Keratinocyte (primary cell): ENCODE data around the gene TUBB2A. TPM values are rescaled to one million over a fixed set of nuclear protein-coding genes. Genes with fewer than 3 reads are reported as not detected.

ENCODE experiments used
- DNase-seq: peaks from one replicate; pipeline ENCODE4 v3.0.0-alpha.2; 2011; ENCODE audit warnings: low read depth, missing footprints, low spot score
- FAIRE-seq: peaks from 2 replicates; lab custom pipeline; 2011; peaks lifted over from hg19 to GRCh38; lab: Jason Lieb, UNC
- H2AFZ ChIP-seq: 2 replicates; pipeline ENCODE4 v1.6.0; 2012; ENCODE audit warnings: low read length, control low read depth, inconsistent platforms; ENCODE audit not compliant: control insufficient read depth
- H3K27ac ChIP-seq: 2 replicates; pipeline ENCODE4 v1.5.1; 2011; ENCODE audit warnings: low read length; ENCODE audit not compliant: control insufficient read depth, insufficient read depth
- H3K27me3 ChIP-seq: 3 replicates; pipeline ENCODE4 v1.6.0; 2011; ENCODE audit warnings: low read length; ENCODE audit not compliant: control insufficient read depth, insufficient read depth; ENCODE audit errors: extremely low read depth
- H3K36me3 ChIP-seq, 2 experiments: 2 replicates in 1 of 2; 3 replicates in 1 of 2; pipeline ENCODE4 v1.5.1; 2011; ENCODE audit warnings: low read length in 2 of 2, mild to moderate bottlenecking in 1 of 2; ENCODE audit not compliant: control insufficient read depth in 2 of 2, insufficient read depth in 2 of 2; ENCODE audit errors: extremely low read depth in 1 of 2
- H3K4me1 ChIP-seq: 3 replicates; pipeline ENCODE4 v1.5.1; 2011; ENCODE audit warnings: low read length; ENCODE audit not compliant: control insufficient read depth, insufficient read depth; ENCODE audit errors: extremely low read depth
- H3K4me2 ChIP-seq: 3 replicates; pipeline ENCODE4 v1.6.0; 2011; ENCODE audit warnings: low read depth, low read length; ENCODE audit not compliant: control insufficient read depth, insufficient read depth; ENCODE audit errors: extremely low read depth
- H3K4me3 ChIP-seq, 3 experiments: fragments of 200-600 bp in 1 of 3; sonication (generic) in 1 of 3; 2 replicates in 2 of 3; 3 replicates in 1 of 3; pipeline ENCODE4 v1.5.1; 2011 to 2016; ENCODE audit warnings: low read length in 3 of 3, mild to moderate bottlenecking in 3 of 3, control low read depth in 2 of 3, inconsistent platforms in 1 of 3, low read depth in 1 of 3, mixed read lengths in 1 of 3, mixed run types in 1 of 3, moderate library complexity in 1 of 3; ENCODE audit not compliant: control insufficient read depth in 2 of 3, insufficient read depth in 2 of 3; ENCODE audit errors: extremely low read depth in 1 of 3
- H3K79me2 ChIP-seq: 2 replicates; pipeline ENCODE4 v1.6.0; 2012; ENCODE audit warnings: low read length; ENCODE audit not compliant: control insufficient read depth, insufficient read depth
- H3K9ac ChIP-seq: 3 replicates; pipeline ENCODE4 v1.6.0; 2011; ENCODE audit warnings: low read length; ENCODE audit not compliant: control insufficient read depth, insufficient read depth; ENCODE audit errors: extremely low read depth
- H3K9me1 ChIP-seq: 3 replicates; pipeline ENCODE4 v1.6.0; 2011; ENCODE audit warnings: low read length; ENCODE audit not compliant: control insufficient read depth, insufficient read depth; ENCODE audit errors: extremely low read depth
- H3K9me3 ChIP-seq: 2 replicates; pipeline ENCODE4 v1.5.1; 2012; ENCODE audit warnings: low read depth, low read length; ENCODE audit not compliant: control insufficient read depth
- H4K20me1 ChIP-seq: 3 replicates; pipeline ENCODE4 v1.6.0; 2011; ENCODE audit warnings: low read length; ENCODE audit not compliant: control insufficient read depth, insufficient read depth; ENCODE audit errors: extremely low read depth
- EZH2 ChIP-seq: IDR thresholded peaks from one replicate; pipeline ENCODE4 v1.6.1; 2012; ENCODE audit warnings: inconsistent platforms, mild to moderate bottlenecking, low read length, moderate library complexity
- dilution Hi-C: fragments of 300-500 bp; cut with MboI; formaldehyde crosslinking; loops from one replicate; pipeline ENCODE4 v1.7.0; 2020; ENCODE audit warnings: low sequenced_read_pairs; ENCODE audit not compliant: extremely low pct_ligation_motif_present
- polyA plus RNA-seq, 5 experiments: library from polyadenylated mRNA; depleted of rRNA in 3 of 5; stranded (reverse) in 3 of 5; stranded (forward) in 1 of 5; unstranded in 1 of 5; fragments of >200 nt; gene quantifications; 1 replicate in 1 of 5; 2 replicates in 3 of 5; 3 replicates in 1 of 5; pipeline versions ENCODE4 v1.2.1 to v1.2.3, GENCODE V29; 2011 to 2012; ENCODE audit warnings: missing spikeins in 2 of 5, low read depth in 1 of 5, low replicate concordance in 1 of 5
- TF ChIP-seq, protein P1 (sequence below), 3 experiments: IDR thresholded peaks in 1 of 3; conservative IDR thresholded peaks in 1 of 3; optimal IDR thresholded peaks in 1 of 3; 2 replicates in 2 of 3; 3 replicates in 1 of 3; pipeline versions ENCODE3 to v1.5.1; 2011; ENCODE audit warnings: low read length in 3 of 3, mild to moderate bottlenecking in 3 of 3, moderate library complexity in 2 of 3, control low read depth in 1 of 3, inconsistent platforms in 1 of 3; ENCODE audit not compliant: insufficient read depth in 2 of 3; ENCODE audit errors: extremely low read depth in 1 of 3

The TUBB2A gene
- polyA plus RNA-seq, 1 donor (not counting 4 experiments of a cell fraction or from before 2014, with no cell fraction given): 58.8 TPM

DNA sequence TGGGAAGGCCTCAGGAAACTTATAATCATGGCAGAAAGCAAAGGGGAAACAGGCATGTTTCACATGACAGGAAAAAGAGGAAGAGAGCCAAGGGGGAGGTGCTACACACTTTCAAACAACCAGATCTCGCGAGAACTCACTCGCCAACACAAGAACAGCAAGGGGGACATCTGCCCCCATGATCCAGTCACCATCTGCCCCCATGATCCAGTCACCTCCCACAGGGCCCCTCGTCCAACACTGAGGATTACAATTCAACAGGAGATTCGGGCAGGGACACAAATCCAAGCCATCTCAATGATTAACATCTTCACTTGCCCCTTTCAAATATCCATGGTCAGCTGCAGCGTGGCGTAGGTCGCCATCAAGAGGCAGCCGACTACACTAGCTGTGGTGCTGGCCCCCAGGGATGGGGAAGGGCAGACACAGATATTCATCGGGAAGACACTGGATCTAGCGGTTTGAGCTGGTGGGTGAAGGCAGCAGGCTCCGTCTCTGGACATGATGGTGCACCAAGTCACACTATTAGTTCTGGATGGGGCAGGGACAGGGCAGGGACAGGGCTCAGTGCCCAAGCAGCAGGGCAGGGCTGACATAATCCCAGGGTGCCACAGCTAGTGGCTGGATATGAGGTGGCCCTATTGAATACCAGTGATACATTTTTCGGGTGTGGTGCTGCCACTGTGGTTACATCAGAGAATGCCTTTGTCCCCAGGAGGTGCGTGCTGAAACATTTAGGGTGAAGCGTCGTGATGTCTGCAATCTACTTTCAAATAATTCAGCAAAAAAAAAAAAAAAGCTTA lies 38.6 kb upstream of the TUBB2A start:
- TF ChIP-seq, protein P1, sequence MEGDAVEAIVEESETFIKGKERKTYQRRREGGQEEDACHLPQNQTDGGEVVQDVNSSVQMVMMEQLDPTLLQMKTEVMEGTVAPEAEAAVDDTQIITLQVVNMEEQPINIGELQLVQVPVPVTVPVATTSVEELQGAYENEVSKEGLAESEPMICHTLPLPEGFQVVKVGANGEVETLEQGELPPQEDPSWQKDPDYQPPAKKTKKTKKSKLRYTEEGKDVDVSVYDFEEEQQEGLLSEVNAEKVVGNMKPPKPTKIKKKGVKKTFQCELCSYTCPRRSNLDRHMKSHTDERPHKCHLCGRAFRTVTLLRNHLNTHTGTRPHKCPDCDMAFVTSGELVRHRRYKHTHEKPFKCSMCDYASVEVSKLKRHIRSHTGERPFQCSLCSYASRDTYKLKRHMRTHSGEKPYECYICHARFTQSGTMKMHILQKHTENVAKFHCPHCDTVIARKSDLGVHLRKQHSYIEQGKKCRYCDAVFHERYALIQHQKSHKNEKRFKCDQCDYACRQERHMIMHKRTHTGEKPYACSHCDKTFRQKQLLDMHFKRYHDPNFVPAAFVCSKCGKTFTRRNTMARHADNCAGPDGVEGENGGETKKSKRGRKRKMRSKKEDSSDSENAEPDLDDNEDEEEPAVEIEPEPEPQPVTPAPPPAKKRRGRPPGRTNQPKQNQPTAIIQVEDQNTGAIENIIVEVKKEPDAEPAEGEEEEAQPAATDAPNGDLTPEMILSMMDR (optimal IDR thresholded peaks at IDR 0.05 in 1 of 3, IDR thresholded peaks at IDR 0.05 in 1 of 3, conservative IDR thresholded peaks at IDR 0.05 in 1 of 3; ENCODE audit: extremely low read depth in 1 of 3, insufficient read depth in 2 of 3, low read length in 3 of 3): peak in 1 of 3 experiments; percentile 27
- TF ChIP-seq EZH2: no peak
- Histone ChIP-seq H3K4me2 (no peak overlapping the region), H3K36me3 (no peaks in the 10 kb centered on the region), H3K79me2 (no peaks in the 10 kb centered on the region), H3K4me3 (no peak overlapping the region), H4K20me1 (no peaks in the 10 kb centered on the region), H3K27ac (no peak overlapping the region), H3K27me3 (no peaks in the 10 kb centered on the region), H3K9me1 (no peaks in the 10 kb centered on the region), H3K9ac (no peak overlapping the region), H3K9me3 (no peaks in the 10 kb centered on the region), H2AFZ (no peak overlapping the region), H3K4me1 (no peaks in the 10 kb centered on the region)
- FAIRE-seq: no peak
- dilution Hi-C loops: no loop called here
- DNase-seq: no peak

DNA sequence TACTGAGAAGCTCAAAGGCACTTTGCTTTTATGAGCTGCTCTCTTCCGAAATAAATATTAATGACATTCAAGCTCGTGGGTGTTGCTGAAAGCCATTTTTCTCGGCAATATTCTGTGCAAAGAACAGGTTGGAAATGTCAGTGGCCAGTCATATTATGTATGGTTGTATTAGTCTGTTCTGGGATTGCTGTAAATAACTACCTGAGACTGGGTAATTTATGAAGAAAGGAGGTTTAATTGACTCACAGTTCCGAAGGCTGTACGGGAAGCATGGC lies 38.0 kb upstream of the TUBB2A start:
- TF ChIP-seq EZH2: no peak
- TF ChIP-seq, protein P1 (optimal IDR thresholded peaks at IDR 0.05 in 1 of 3, IDR thresholded peaks at IDR 0.05 in 1 of 3, conservative IDR thresholded peaks at IDR 0.05 in 1 of 3; ENCODE audit: extremely low read depth in 1 of 3, insufficient read depth in 2 of 3, low read length in 3 of 3): no peak

More for the DNA sequence above, 38.0 kb upstream of the TUBB2A start:
- DNase-seq: no peak
- no peak for FAIRE-seq
- H3K9me1 ChIP-seq: no peaks in the 10 kb centered on the region
- no peaks in the 10 kb centered on the region for H3K9me3 ChIP-seq
- no peak overlapping the region for H3K27ac ChIP-seq
- H3K36me3 ChIP-seq: no peaks in the 10 kb centered on the region
- dilution Hi-C loops: no loop called here
- H3K4me1 ChIP-seq: no peaks in the 10 kb centered on the region
- no peaks in the 10 kb centered on the region for H3K27me3 ChIP-seq
- H3K9ac ChIP-seq: no peak overlapping the region
- no peak overlapping the region for H2AFZ ChIP-seq
- H3K4me2 ChIP-seq: no peak overlapping the region
- H4K20me1 ChIP-seq: no peaks in the 10 kb centered on the region
- H3K4me3 ChIP-seq: no peak overlapping the region
- no peaks in the 10 kb centered on the region for H3K79me2 ChIP-seq
